Left lung (tissue), 10 donors: ENCODE data around the gene IGIP. TPM values are rescaled to one million over a fixed set of nuclear protein-coding genes. Genes with fewer than 3 reads are reported as not detected.

Experiments used
- ATAC-seq: fragments of 200-7000 bp; cut with Tn5 transposase; one replicate; pipeline ENCODE4 v1.9.1; 2020; ENCODE audit warnings: moderate library complexity
- DNase-seq, 4 donors: peaks; one replicate each; pipeline ENCODE4 v3.0.0-alpha.2; 2013 to 2020
- H3K27ac ChIP-seq, 2 donors: fragments of 200-600 bp; sonication (generic) in 1 of 2; one replicate each; pipeline versions ENCODE4 v1.5.0 to v1.8.0; 2020 to 2021
- H3K27me3 ChIP-seq, 2 donors: fragments of 200-600 bp; sonication (generic) in 1 of 2; one replicate each; pipeline versions ENCODE4 v1.5.0 to v1.8.0; 2020 to 2021
- H3K36me3 ChIP-seq, 2 donors: fragments of 200-600 bp; sonication (generic) in 1 of 2; one replicate each; pipeline versions ENCODE4 v1.5.0 to v1.8.0; 2020 to 2021
- H3K4me1 ChIP-seq, 2 donors: fragments of 200-600 bp; one replicate each; pipeline ENCODE4 v1.8.0; 2021
- H3K4me3 ChIP-seq, 2 donors: fragments of 200-600 bp; sonication (generic) in 1 of 2; one replicate each; pipeline versions ENCODE4 v1.5.0 to v1.8.0; 2020 to 2021; ENCODE audit warnings: mild to moderate bottlenecking in 1 of 2
- H3K9me3 ChIP-seq, 2 donors: fragments of 200-600 bp; sonication (generic) in 1 of 2; one replicate each; pipeline versions ENCODE4 v1.5.0 to v1.8.0; 2020 to 2021
- intact Hi-C, 2 donors: fragments of 100-400 bp; cut with DNase I; formaldehyde crosslinking; loops; one replicate each; pipeline versions ENCODE4 v1.11.2 to v1.14.2; 2022
- polyA plus RNA-seq, 6 donors: library from polyadenylated mRNA; unstranded; fragments of 120-200 nt; gene quantifications; one replicate each; pipeline ENCODE4 v1.2.1, GENCODE V29; 2013; ENCODE audit not compliant: insufficient read length in 6 of 6
- total RNA-seq, 2 donors: library from RNA; stranded (reverse); fragmentation: NEBNext Ultra II Directional; extraction: Animal tissue kit (Norgen Biotek cat#: 25700); gene quantifications; one replicate each; pipeline ENCODE4 v1.2.1, GENCODE V29; 2021
- TF ChIP-seq, protein P1 (sequence below), 2 donors: fragments of 200-600 bp; sonication (generic) in 1 of 2; IDR thresholded peaks; one replicate each; pipeline versions ENCODE4 v1.5.0 to v1.8.0; 2021; ENCODE audit warnings: antibody characterized with exemption in 2 of 2
- donor health status: DM: no; HTN: yes; CAD: no.
- donor health status: DM: no; HTN: no; CAD: no.

Gene IGIP
- total and polyA plus RNA-seq, 8 donors = 4.2 to 13.7 (median 6.0) TPM

DNA sequence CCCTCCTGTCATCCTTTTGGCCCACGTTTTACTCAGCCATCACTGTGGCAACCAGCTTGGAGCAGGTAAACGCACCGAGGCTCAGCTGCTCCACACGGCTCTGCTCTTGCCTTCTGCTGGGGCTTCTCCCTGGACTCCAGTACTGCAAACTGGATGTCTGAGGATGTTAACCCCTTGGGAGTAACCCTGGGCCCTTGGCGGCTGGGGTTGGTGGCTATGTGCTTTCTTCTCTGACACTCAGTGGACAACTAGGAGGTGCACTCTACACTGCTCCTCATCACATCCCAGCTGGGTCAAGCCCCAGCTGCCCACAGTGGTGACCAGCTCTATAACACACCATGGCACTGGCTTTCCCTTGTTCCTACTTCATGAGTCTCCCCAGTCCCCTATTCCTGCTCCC lies 37.0 kb downstream of the IGIP start:
- H3K27me3 ChIP-seq = no peaks in the 10 kb centered on the region
- intact Hi-C loops = no loop called here
- ATAC-seq (no peak), DNase-seq (no peak)
- no peak overlapping the region for H3K27ac ChIP-seq
- TF ChIP-seq, protein P1, sequence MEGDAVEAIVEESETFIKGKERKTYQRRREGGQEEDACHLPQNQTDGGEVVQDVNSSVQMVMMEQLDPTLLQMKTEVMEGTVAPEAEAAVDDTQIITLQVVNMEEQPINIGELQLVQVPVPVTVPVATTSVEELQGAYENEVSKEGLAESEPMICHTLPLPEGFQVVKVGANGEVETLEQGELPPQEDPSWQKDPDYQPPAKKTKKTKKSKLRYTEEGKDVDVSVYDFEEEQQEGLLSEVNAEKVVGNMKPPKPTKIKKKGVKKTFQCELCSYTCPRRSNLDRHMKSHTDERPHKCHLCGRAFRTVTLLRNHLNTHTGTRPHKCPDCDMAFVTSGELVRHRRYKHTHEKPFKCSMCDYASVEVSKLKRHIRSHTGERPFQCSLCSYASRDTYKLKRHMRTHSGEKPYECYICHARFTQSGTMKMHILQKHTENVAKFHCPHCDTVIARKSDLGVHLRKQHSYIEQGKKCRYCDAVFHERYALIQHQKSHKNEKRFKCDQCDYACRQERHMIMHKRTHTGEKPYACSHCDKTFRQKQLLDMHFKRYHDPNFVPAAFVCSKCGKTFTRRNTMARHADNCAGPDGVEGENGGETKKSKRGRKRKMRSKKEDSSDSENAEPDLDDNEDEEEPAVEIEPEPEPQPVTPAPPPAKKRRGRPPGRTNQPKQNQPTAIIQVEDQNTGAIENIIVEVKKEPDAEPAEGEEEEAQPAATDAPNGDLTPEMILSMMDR (IDR thresholded peaks at IDR 0.05) = no peak
- no peak overlapping the region for H3K4me3 ChIP-seq
- H3K36me3 ChIP-seq = no peaks in the 10 kb centered on the region
- peaks cover 0 to 19% of the 10 kb centered on the region in 2 donors for H3K4me1 ChIP-seq
- no peaks in the 10 kb centered on the region for H3K9me3 ChIP-seq

DNA sequence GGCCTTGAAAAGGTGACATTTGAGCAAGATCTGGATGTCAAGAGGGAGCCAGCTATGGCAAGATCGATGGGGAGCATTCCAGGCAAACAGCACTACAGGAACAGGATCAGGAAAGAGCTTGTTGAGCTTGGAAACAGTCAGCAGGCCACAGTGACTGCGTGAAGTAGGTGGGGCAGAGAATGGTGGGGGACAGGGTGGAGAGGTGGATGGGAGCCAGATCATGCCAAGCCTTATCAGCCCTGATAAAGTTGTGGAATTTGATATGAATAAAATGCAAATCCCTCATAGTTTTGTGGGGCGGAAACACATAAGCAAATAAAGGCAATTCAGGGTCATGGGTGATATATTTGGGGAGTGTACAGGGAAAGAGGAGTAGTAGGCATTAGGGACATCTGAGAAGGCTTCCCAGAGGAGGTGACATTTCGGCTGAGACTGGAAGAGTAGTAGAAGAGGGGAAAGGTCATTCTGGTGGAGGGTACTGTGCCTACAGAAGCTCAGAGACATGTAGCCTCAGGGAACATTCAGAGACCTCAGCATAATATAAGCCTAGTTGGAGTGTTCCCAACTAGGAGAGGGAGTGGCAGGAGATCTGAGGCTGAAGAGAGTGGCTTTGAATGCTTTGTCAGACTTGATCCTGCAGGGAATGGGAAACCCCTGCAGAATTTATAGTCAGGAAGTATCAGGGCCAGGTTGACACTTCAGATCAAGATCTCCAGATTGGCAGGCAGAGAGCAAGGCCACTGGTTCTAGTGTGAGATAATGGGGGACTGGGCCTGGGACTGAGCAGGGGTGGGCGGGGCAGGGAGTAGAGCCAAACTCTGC lies 39.6 kb downstream of the IGIP start:
- Histone ChIP-seq H3K27me3 (no peaks in the 10 kb centered on the region), H3K9me3 (no peaks in the 10 kb centered on the region), H3K36me3 (no peaks in the 10 kb centered on the region), H3K4me1 (peaks cover 0 to 18% of the 10 kb centered on the region in 2 donors), H3K27ac (peak overlapping the region; percentile 55 to 62), H3K4me3 (no peak overlapping the region)
- ATAC-seq = peak; percentile 66
- TF ChIP-seq, protein P1 (IDR thresholded peaks at IDR 0.05) = no peak
- DNase-seq = peak in 1 of 4 donors; percentile 26
- intact Hi-C loops = no loop called here

DNA sequence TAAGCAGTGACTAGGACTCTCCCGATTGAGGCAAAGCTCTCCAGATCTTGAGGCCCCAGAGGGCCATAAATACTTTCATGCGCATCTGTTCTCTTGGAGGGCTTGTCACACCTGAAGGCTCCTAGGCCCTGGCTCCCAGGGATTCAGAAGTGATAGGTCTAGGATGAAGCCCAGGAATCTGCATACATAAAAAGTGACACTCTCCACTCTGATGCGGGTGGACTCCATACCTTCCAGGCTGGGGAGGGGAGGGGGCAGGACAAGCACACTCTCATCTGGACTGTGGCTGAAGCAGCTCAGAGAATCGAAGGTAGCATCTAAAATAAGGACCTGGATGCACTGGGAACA lies 40.2 kb downstream of the IGIP start:
- ATAC-seq = no peak
- TF ChIP-seq, protein P1 (IDR thresholded peaks at IDR 0.05) = no peak
- Histone ChIP-seq H3K27me3 (no peaks in the 10 kb centered on the region), H3K4me1 (peaks cover 0 to 18% of the 10 kb centered on the region in 2 donors), H3K27ac (peak overlapping the region; percentile 7 to 55), H3K4me3 (no peak overlapping the region), H3K36me3 (no peaks in the 10 kb centered on the region), H3K9me3 (no peaks in the 10 kb centered on the region)
- intact Hi-C loops = no loop called here
- no peak for DNase-seq

DNA sequence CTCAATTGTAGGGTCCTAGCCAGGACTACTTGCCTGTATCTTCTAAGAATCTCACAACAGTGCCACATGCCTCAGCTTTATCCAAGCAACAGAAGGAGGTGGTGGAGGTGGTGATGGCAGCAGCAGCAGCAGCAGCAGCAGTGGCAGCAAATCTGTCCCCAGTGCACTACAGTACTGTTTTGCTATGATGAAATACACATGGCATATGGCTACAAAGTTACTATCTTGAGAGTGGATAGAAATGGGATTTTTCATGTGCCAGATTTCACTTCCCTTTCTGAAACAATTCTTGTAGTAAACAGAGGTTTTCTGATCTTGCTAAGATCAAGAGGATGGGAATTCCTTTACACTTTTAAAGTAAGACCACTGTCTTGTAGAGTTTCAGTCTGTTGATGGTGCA lies 41.2 kb downstream of the IGIP start:
- H3K27me3 ChIP-seq = no peaks in the 10 kb centered on the region
- H3K36me3 ChIP-seq = no peaks in the 10 kb centered on the region
- TF ChIP-seq, protein P1 (IDR thresholded peaks at IDR 0.05) = no peak
- no peak for DNase-seq
- no peak overlapping the region for H3K4me3 ChIP-seq
- H3K27ac ChIP-seq = no peak overlapping the region
- peaks cover 0 to 18% of the 10 kb centered on the region in 2 donors for H3K4me1 ChIP-seq
- no peak for ATAC-seq
- no peaks in the 10 kb centered on the region for H3K9me3 ChIP-seq
- intact Hi-C loops = no loop called here

DNA sequence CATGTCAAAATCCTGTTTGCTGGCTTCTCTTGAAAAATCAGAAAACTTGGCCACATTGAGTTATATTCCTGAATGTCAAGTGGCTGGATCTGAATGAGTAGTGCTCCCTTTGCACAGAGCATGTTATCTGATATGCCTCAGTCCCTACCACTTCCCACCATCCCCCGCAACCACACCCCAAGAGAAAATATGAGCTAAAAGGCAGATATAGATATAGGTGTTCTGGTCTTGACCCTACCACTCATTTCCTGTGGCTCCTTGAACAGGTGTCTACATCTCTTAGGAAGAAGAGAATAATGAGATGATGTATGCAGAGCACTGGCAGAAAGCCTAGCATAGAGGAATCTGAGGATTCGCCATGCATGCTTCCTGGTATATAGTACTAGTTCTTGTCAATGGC lies 42.6 kb downstream of the IGIP start:
- intact Hi-C loops = no loop called here
- H3K27me3 ChIP-seq = no peaks in the 10 kb centered on the region
- DNase-seq (no peak), ATAC-seq (no peak)
- H3K9me3 ChIP-seq = no peaks in the 10 kb centered on the region
- peaks cover 0 to 18% of the 10 kb centered on the region in 2 donors for H3K4me1 ChIP-seq
- no peaks in the 10 kb centered on the region for H3K36me3 ChIP-seq
- no peak overlapping the region for H3K27ac ChIP-seq
- TF ChIP-seq, protein P1 (IDR thresholded peaks at IDR 0.05) = no peak
- H3K4me3 ChIP-seq = no peak overlapping the region
